ENCODE measurements around the gene TXNIP. TPM values are rescaled to one million over a fixed set of nuclear protein-coding genes. Genes with fewer than 3 reads are reported as not detected.
A peak's percentile ranks its signal among the peaks of the same experiment; 100 is the strongest.

The TXNIP gene
- total RNA-seq, 1 donor from 2014 or later = 9.0 TPM

DNA sequence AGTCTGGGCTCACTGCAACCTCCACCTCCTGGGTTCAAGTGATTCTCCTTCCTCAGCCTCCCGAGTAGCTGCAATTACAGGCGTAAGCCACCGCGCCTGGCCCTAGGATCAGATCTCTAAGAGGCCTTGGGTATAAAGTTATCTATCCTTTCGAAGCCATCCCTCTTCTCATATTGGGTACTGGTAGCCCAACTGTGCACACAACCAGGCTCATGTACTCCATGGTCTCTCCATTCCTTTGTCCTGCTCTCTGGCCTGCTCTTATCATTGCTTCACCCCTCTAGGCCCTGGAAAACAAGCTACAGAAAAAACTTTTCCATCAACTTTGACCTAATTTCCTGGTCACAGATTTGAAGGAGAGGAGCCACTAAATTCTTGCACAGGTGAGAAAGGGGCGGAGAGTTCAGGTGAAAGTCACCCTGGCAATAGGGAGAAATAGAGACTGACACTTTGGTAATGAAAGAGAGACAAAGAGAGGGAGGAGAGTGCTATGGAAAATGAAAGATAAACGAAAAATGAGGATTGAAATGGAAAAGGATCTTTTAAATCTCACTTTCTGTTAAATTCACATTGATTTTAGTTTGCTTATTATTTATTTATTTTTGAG, 6.0 kb downstream of the TXNIP start:
- DNase-seq (ENCODE audit: low read depth) (no peak), FAIRE-seq (no peak)
- Histone ChIP-seq H3K36me3 (ENCODE audit: control insufficient read depth, insufficient read depth, low read length) (peaks cover 12% of the 10 kb centered on the region), H3K27me3 (ENCODE audit: control insufficient read depth, insufficient read depth, low read length) (no peaks in the 10 kb centered on the region), H3K4me3 (ENCODE audit: low read depth, low read length) (no peak overlapping the region)
- TF ChIP-seq, protein P1, sequence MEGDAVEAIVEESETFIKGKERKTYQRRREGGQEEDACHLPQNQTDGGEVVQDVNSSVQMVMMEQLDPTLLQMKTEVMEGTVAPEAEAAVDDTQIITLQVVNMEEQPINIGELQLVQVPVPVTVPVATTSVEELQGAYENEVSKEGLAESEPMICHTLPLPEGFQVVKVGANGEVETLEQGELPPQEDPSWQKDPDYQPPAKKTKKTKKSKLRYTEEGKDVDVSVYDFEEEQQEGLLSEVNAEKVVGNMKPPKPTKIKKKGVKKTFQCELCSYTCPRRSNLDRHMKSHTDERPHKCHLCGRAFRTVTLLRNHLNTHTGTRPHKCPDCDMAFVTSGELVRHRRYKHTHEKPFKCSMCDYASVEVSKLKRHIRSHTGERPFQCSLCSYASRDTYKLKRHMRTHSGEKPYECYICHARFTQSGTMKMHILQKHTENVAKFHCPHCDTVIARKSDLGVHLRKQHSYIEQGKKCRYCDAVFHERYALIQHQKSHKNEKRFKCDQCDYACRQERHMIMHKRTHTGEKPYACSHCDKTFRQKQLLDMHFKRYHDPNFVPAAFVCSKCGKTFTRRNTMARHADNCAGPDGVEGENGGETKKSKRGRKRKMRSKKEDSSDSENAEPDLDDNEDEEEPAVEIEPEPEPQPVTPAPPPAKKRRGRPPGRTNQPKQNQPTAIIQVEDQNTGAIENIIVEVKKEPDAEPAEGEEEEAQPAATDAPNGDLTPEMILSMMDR (IDR thresholded peaks at IDR 0.05; ENCODE audit: insufficient read depth, low read length, severe bottlenecking) = no peak

DNA sequence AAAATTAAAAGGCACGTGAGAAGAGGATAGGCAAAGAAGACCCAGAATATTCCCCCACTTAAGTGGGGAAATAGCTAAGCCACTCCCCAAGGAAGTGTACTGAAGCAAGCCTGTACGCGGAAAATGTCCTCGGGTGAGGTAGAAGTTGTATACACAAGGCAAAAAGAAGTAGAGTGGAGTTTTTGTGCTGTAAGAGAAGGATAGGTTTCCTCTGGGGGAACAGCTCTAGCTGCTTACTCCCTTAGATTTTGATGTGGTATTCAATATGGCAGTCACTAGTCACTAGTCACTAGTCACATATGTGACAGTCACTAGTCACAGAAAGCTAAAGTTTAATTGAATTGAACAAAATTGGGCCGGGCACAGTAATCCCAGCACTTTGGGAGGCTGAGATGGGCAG, 7.6 kb downstream of the TXNIP start:
- no peak overlapping the region for H3K4me3 ChIP-seq (ENCODE audit: low read depth, low read length)
- no peaks in the 10 kb centered on the region for H3K27me3 ChIP-seq (ENCODE audit: control insufficient read depth, insufficient read depth, low read length)
- DNase-seq (ENCODE audit: low read depth) = no peak
- peaks cover 2% of the 10 kb centered on the region for H3K36me3 ChIP-seq (ENCODE audit: control insufficient read depth, insufficient read depth, low read length)
- no peak for FAIRE-seq
- TF ChIP-seq, protein P1 (IDR thresholded peaks at IDR 0.05; ENCODE audit: insufficient read depth, low read length, severe bottlenecking) = no peak

DNA sequence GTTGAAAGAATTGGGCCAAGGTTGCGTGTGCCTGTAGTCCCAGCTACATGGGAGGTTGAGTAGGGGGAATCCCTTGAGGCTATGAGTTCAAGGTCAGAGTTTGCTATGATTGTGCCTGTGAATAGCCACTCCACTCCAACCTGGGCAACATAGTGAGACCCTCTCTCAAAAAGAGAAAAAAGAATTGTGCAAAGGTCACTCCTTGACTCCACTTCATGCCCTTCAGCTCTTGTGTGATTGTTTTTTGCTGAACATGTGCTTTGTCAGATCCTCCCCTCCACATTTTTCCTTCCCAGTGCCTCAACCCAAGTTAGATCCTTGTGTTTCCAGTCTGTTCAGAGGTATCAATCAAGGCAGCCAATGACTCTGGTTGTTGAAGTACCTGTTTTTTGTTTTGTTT, 8.5 kb downstream of the TXNIP start:
- Histone ChIP-seq H3K27me3 (ENCODE audit: control insufficient read depth, insufficient read depth, low read length) (no peaks in the 10 kb centered on the region), H3K4me3 (ENCODE audit: low read depth, low read length) (no peak overlapping the region), H3K36me3 (ENCODE audit: control insufficient read depth, insufficient read depth, low read length) (no peaks in the 10 kb centered on the region)
- FAIRE-seq (no peak), DNase-seq (ENCODE audit: low read depth) (no peak)
- TF ChIP-seq, protein P1 (IDR thresholded peaks at IDR 0.05; ENCODE audit: insufficient read depth, low read length, severe bottlenecking) = no peak

DNA sequence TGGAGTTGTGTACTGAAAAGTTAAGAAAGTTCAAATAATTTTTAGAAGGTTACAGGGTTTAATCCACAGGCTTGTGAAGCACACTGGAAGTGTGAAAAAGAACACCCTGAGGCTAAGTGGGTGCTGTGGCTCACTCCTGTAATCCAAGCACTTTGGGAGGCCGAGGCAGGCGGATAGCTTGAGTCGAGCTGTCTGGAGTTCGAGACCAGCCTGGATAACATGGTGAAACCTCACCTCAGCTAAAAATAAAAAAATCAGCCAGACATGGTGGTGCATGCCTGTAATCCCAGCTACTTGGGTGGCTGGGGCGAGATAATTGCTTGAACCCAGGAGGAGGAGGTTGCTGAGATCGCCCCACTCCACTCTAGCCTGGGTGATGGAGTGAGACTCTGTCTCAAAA, 9.8 kb downstream of the TXNIP start:
- TF ChIP-seq, protein P1 (IDR thresholded peaks at IDR 0.05; ENCODE audit: insufficient read depth, low read length, severe bottlenecking) = no peak
- no peak for DNase-seq (ENCODE audit: low read depth)
- H3K36me3 ChIP-seq (ENCODE audit: control insufficient read depth, insufficient read depth, low read length) = no peaks in the 10 kb centered on the region
- H3K27me3 ChIP-seq (ENCODE audit: control insufficient read depth, insufficient read depth, low read length) = no peaks in the 10 kb centered on the region
- H3K4me3 ChIP-seq (ENCODE audit: low read depth, low read length) = no peak overlapping the region
- FAIRE-seq = no peak

DNA sequence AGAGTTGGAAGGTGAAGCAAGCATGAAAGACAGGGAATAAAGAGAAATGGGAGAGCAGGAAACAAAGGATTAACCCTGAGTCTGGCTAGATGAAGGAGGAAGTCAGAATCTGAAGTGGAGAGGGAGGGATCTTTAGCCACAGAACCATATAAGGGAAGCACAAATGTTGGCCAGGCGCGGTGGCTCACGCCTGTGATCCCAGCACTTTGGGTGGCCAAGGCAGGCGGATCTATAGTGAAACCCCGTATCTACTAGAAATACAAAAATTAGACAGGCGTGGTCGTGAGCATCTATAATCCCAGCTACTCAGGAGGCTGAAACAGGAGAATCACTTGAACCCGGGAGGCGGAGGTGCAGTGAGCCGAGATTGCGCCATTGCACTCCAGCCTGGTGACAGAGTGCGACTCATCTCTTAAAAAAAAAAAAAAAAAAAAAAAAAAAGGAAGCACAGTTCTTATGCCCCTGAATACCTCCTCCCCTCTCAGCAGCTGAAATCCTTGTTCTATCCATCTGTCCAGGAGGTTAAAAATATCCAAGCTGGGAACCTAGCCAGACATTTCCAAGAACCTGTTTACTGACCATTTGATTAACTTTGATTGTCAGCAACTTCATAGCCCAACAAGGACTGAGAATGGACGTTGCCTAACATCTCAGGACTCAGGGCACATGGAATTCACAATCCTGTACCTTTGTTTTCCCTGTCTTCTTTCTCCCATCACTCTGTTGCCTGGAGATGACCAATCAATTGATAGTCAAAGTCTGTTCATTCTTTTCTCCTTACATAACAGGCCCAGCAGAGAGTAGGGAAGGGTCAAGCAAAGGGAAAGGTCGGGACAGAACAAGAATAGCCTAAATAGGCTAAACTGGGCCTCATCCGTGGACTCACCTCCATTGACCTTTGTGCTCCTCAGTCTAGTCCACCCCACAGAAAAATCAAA, 10.6 kb downstream of the TXNIP start:
- Histone ChIP-seq H3K27me3 (ENCODE audit: control insufficient read depth, insufficient read depth, low read length) (no peaks in the 10 kb centered on the region), H3K4me3 (ENCODE audit: low read depth, low read length) (no peak overlapping the region), H3K36me3 (ENCODE audit: control insufficient read depth, insufficient read depth, low read length) (no peaks in the 10 kb centered on the region)
- TF ChIP-seq, protein P1 (IDR thresholded peaks at IDR 0.05; ENCODE audit: insufficient read depth, low read length, severe bottlenecking) = no peak
- FAIRE-seq (no peak), DNase-seq (ENCODE audit: low read depth) (peak; percentile 77)

Data from bronchial epithelial cell (primary cell).